ENCODE measurements around the gene ZDHHC6.

GRCh38 chr10:112438356-112438755 is 8.4 kb downstream of the ZDHHC6 start:
- TF ChIP-seq POLR2A (IDR thresholded peaks at IDR 0.05): no peak
- no peak for TF ChIP-seq CTCF (IDR thresholded peaks at IDR 0.05)
